GM12873 (cell line): ENCODE measurements around the gene ZBTB16.

Experiments
- TF ChIP-seq, protein P1 (sequence below): IDR thresholded peaks from 2 replicates; pipeline ENCODE4 v1.5.1; 2012; ENCODE audit warnings: low read depth, mild to moderate bottlenecking, moderate library complexity, low read length, control low read depth; ENCODE audit not compliant: insufficient read depth; ENCODE audit errors: missing control alignments

The ZBTB16 gene

DNA sequence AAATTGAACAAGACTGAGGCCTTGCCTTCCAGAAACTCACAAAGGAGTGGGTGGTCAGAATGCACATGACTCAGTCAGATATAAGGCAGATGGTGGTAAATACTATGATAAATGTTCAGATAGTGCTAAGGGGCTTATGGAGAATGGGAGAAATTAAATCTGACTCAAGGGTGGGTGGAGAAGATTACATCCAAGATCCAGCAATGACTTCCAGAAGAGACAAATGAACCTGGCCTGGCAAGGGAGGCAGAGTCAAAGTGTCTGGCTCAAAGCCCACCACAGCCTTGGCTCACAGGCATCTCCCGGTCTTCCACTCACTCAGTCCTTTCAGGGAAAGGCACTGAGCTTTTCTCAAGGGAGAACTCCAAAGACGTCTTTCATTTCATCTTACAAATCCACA lies 6.1 kb upstream of the ZBTB16 start:
- TF ChIP-seq, protein P1, sequence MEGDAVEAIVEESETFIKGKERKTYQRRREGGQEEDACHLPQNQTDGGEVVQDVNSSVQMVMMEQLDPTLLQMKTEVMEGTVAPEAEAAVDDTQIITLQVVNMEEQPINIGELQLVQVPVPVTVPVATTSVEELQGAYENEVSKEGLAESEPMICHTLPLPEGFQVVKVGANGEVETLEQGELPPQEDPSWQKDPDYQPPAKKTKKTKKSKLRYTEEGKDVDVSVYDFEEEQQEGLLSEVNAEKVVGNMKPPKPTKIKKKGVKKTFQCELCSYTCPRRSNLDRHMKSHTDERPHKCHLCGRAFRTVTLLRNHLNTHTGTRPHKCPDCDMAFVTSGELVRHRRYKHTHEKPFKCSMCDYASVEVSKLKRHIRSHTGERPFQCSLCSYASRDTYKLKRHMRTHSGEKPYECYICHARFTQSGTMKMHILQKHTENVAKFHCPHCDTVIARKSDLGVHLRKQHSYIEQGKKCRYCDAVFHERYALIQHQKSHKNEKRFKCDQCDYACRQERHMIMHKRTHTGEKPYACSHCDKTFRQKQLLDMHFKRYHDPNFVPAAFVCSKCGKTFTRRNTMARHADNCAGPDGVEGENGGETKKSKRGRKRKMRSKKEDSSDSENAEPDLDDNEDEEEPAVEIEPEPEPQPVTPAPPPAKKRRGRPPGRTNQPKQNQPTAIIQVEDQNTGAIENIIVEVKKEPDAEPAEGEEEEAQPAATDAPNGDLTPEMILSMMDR = no peak

DNA sequence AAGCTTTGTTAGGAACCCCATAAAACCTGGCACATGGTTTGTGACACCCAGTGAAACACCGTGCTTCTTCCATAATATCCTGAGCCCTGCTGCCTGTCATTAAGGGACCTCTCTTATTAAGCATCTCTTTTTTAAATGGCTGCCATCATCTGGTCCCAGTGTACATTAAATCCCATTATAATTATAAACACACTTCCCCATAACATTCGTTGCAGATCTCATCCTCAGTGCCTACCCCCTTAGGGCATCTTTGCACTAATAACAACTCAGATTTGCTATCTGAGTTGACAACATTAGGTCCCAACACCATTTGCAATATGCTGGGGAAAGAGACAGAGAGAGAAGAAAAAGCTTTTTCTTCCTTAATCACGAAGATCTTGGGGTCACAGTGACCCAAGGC lies 4.7 kb upstream of the ZBTB16 start:
- TF ChIP-seq, protein P1 = no peak

DNA sequence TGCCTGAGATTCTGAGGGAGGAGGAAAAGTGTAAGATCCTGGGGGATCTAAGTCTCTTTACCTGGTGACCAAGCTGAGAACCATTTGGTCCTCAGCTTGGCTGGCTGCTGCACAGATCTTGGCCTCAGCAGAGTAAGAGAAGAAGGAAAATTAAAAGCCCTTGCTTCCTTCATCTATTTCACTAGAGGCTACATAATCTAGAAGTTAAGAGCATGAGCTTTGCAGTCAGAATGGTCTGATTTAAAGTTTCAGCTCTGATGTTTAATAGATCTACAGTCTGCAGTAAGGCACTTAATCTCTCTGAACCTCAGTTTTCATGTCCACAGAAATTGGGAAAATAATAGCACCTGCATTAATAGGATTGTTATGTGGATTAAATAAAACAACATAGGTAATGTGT lies 3.1 kb upstream of the ZBTB16 start:
- TF ChIP-seq, protein P1 = no peak

DNA sequence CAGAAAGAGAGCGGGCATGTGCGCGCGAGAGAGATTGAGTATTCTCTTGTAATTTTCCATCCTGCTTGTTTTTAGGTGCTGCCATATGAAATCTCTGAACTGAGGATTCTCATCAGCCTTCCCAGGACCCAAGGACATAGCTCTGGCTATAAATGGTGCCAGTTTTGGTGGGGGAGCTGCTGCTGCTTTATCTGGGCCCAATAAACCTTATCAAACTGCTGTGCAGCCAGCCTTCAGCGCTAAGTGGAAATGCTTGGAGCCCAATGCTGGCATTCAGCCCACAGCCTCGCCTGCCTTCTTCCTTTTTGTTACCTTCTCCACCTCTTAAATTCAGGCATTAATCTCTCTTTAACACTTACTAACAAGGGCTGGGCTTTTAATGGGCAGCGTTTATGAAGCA lies 2.4 kb upstream of the ZBTB16 start:
- TF ChIP-seq, protein P1 = no peak

DNA sequence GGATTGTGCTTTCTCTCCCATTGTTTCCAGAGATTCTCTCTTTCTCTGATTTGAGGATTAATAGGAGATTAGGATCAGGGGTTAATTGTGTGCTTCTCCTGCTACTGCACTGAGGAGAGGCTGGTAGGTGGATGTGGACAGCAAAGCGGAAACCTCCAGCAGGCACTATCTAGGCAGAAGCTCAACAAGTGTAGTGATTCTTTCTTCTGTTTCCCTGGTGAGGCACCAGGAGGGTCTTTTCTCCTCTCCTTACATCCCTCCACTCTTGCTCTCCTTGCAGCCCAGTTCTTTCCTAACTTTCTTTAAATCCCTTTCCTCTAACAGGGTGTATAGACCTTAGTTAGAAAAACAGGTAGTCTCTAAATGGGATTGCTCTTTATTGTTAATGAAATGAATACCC lies 1.9 kb upstream of the ZBTB16 start:
- TF ChIP-seq, protein P1 = no peak

DNA sequence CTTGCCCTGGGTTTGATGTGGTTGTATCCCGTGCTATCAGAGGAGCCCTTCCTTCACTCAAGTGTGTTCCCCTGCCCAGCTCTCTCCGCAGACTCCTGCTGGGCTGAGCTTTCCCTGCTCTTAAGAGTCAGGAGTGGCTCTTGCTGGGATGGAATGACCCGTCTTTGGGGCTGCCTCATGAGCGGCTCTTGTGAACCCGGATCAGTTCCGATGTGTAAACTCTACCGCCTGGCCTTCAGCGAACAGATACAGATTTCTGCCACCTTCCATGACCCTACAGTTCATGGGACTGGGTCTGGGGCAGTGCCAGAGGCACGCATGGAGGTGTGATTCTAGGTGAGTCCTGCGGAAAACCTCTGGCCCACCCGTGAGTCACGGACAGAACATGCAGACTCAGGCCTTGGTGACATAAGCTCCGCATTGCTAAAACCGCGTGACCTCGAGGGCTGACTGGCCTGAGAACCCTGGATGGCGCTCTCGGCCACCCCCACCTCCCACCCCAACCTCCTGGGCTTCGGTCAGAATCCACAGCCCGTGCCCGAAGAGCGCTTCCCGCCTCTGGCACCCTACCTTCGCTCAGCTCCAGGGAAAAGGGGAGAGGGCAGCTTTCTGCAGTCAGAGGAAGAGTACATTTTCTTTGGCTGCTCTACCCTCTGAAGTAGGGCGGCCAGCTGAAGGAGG lies 1.3 kb upstream of the ZBTB16 start:
- TF ChIP-seq, protein P1 = no peak

DNA sequence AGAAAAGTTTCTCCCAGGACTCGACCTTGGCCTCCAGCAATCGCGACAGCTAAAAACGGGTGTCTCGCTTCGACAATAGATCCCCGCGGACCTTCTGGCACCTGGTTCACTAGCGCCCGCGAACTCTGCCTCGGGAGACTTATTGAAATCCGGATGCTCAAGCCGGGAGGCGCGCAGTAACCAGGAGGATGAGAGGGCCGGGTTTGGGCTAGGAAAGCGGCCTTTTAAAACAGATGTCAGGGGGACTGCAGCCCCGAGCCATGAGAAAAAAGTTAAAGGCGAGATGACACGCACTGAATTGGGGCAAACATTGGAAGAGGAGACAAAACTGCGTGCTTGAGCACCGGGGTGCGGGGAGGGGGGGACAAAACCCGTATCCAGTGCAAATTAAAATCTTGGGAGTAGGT lies 637 bp upstream of the ZBTB16 start:
- TF ChIP-seq, protein P1 = no peak
